NCI-H345 (cell line): ENCODE measurements around the gene KCNH3.
"Not testable (repeated sequence)": the region's sequence is repeated elsewhere in the genome, so short reads cannot be mapped to it uniquely, and the experiment has no call there.

Source experiments
- DNase-seq: peaks from one replicate; lab custom pipeline; 2025; lab: John Stamatoyannopoulos, UW

Gene KCNH3

DNA sequence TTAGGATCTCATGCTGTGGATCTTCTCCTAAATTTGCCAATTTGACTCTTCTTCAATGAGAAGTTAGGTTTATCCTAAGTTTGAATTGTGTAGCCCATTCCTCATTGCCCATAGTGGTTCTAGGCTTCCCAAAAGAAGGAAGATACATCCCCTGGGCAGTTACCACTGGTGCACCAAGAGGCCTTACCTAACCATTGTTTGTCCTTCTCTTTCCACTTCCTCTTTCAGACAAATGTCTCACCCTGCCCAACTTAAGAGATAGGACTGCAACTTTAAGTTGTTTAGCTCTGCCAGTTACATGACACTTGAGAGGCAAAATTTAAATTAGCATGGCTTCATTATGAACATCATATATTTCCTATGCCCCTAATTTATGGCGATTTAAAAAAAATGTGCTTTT, 9.4 kb upstream of the KCNH3 start:
- no peak for DNase-seq

DNA sequence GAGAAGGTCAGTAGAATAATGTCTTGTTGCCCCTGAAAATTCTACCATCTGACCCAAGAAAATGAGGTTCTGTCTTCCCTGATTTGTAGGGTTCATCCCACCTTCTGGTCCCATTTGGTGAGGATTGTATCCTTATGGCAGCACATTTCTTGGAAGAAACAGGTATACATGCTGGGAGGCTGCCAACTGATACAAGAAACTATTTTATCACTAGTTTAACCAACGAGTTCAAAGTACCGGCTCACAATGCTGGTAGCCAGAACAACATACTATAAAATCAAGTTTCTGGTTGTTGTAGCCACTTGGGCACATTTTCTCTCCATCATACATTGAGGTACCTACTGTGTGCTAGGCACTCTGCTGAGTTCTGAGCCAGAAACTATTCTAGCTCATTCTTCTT, 7.1 kb upstream of the KCNH3 start:
- no peak for DNase-seq

DNA sequence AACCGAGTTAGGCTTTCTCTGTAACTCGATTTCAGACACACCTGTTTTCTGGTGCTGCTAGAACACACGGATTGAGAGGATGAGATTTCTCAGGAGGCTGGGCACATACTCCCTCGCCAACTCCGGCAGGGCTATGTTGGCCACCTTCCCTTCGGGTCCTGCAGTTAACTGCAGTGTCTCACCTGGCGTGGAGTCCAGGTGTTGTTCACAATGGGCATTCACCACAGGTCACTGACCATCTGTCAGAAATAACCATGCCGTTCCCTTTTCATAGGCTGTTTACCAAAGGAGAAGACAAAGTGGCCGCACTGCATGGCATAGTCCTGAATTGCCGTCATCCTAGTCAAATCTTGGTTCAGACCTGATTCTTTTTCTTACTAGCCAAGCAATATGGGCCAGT, 5.5 kb upstream of the KCNH3 start:
- no peak for DNase-seq

DNA sequence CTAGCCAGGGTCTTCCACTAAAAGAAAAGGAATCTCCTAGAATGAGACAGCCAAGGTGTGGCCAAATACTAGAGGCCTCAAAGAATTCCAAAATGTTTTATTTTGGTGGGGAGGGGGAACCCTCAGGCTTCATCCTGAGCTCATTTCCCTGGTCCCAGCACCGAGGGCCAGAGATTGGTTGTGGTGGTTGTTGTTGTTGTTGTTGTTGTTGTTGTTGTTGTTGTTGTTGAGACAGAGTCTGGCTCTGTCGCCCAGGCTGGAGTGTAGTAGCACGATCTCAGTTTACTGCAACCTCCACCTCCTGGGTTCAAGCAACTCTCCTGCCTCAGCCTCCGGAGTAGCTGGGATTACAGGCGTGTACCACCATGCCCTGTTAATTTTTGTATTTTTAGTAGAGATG, 4.7 kb upstream of the KCNH3 start:
- DNase-seq, result not testable (repeated sequence)

DNA sequence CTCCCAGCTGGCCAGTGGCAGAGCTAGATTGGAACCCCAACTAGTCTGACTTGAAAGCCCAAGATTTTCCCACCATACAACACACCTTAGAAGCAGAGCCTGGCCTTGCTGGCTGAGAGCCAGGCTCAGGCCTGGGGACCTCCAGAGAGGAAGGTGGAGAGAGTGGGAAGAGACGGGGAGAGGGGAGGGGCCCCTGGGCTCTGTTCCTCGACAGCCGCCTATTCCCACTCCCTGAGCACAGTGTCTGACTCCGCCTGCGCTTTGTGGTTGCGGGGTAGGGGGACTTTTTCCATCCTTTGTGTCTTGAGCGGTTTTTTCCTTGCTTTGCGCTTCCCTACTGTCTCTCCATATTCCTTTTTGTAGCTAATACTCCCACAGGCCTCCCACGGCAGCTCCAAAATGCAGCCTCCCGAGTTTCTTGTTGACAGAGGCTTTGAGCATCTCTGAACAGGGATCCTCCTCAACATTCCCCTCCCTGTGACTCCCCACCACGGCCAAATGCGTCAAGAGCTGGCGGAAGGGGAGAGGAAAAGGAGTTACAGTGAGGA, 4.0 kb upstream of the KCNH3 start:
- no peak for DNase-seq

DNA sequence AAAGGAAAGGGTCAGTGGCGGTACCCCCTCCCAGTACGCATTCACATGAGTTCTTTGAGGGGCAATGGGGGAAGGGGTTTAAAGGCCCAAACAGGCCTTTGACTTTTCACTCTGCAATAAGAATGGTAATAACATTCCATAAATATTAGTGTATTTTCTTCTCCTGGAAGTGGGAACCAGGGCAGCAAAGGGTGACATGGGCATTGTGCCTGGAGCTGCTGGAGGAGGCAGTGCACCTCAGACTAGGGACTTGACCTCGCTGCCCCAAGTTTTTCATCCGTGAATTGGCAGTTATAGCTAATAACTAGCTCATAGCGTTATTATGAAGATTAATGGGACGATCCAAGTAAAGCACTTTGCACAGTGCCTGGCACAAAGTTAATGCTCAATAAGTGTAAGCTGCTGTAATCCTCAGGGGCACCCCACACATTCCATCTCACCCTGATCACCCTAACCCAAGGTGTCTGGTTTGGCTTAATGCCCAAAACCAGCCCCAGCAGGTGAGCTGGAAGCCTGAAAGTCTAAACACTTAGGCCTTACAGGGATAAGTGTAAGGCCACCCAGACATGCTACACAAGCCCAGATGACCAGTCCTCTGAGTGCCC, 2.8 kb upstream of the KCNH3 start:
- no peak for DNase-seq

DNA sequence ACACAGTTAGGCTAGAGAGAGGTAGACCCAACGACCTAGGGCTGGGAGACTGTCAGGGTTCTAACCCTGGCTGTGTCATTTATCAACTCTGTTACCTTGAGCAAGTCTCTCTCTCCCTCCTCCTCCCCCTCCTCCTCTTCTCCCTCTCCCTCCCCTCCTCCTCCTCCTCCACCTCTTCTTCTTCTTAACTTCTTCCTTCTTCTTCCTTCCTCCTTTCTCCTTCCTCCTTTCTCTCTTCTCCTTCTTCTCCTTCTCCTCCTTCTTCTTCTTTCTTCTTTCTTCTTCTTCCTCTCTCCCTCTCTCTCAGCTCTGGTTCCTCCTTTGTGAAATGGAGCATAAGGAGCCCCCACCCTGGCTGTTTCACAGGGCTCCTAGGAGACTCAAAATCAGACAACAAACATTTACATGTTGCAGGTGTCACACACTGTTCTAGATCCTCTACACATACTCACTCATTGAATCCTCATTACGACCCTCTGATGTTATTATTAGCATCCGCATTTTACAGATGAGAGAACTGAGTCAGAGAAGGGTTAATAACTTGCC, 2.2 kb upstream of the KCNH3 start:
- no peak for DNase-seq

DNA sequence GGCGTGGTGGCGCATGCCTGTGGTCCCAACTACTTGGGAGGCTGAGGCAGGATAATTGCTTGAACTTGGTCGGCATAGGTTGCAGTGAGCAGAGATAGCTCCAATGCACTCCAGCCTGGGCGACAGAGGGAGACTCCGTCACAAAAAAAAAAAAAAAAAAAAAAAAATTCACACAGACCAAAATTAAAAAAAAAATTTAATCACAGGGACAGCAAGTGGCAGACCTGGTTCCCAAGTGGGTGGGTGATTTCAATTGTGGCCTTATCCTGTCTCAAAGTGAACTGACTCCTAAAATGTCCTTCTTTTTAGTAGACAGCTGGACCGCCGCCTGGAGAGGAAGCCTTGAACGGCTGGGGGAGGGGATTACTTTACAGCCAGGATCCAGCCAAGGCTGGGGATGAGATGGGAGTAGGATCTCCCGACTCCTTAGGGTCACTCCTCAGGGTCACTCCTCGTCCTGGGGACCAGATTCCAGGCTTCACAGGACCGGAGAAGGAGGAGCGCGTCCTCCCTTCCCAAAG, 1.5 kb upstream of the KCNH3 start:
- no peak for DNase-seq

DNA sequence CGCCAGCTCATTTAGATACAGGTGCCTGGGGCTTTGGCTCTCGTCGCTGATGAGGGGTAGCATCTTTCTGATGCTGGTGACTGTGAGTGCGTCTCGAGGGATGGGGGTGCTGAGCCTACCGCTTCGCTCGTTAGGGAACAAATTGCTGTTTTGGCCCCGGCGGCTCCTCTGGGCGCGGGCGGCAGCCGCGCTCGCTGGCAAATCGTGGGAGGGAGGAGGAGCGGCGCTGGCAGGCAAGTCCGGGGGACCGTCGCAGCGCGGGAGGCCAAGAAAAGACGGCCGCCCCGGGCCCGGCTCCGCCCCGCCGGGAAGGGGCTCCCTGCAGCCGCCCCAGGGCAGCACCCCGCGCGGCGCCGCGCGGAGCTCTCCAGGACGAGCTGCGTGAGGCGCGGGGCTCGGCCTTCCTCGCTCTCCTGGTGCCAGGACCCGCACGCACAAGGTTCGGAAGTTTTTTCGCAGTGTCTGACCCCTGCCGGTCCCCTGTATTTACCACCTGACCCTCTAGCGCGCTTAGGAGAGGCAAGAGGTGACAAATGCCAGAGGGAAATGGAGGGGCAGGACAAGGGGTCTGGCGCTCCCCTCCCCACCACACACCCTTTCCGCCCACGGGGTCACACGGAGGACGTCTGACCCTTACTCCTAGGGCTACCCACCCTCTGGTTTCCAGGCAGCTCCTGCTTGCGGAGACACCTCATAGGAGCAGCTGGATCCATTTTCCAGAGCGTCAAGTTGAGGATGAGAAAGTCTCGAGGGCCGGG, 899 bp upstream of the KCNH3 start:
- DNase-seq, result no peak

DNA sequence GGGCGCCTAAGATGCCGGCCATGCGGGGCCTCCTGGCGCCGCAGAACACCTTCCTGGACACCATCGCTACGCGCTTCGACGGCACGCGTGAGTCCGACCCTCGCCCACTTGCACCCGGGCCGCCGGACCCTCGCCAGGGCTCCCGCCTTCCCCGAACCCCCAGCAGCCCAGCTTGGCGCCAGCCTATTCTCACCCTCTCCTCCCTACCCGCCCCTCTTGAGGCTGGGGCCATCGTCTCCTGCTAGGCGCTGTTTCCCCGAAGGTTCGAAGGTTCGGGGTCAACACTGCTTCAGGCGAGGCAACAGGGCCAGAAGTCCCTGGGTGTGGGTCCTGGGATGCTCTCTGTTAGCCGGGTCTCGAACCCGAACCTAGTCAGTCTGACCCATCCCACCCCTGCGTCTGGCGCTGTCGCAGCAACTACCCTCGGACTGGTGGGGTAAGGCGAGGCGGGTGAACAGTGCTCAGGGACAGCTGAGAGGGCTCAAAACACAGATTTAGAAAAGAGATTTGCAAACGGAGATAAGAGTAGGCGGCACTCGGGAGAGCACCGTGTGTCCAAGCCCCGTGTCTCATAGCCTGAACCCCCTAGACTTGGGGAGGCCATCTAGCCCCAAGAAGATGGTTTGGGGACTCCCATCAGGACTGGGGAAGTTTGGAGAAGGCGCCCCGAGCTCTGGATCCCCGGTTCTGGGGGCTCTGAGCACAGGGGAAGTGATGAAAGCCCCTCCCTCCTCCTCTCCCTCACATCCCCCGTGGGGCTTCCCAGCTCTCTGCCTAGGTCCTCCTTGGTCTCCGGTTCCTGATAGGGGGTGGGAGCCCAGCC, 787 bp downstream of the KCNH3 start:
- no peak for DNase-seq

DNA sequence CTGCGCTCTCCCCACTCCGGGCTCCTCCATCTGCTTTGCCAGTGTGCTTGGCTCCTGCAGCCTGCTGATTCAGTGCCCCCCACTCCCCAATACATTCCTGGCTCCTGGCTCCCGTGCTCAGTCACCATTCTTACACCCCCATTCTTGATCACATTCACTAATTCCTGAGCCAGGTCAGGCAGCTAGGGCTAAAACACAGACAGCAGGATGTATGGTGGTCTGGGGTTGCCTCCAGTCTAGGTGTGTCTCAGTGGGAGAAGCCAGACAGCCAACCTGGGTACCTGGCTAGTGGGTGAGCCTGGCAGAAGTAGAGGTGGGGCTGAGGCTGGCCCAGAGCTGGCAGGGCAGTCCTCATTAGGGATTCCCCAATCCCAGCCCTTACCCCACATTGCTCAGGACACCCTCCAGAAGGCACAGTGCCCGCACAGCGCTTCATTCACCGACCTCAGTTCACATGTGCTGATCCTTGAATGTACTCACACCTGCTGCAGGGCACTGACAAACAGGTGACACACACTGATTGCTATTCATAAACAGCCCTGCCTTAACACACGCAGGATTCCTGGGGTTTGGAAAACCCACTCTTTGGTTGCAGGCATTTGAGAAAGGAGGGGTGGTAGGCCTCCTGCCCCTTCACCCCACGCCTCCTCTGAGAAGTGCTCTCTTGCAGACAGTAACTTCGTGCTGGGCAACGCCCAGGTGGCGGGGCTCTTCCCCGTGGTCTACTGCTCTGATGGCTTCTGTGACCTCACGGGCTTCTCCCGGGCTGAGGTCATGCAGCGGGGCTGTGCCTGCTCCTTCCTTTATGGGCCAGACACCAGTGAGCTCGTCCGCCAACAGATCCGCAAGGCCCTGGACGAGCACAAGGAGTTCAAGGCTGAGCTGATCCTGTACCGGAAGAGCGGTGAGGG, 1.7 kb downstream of the KCNH3 start:
- no peak for DNase-seq

DNA sequence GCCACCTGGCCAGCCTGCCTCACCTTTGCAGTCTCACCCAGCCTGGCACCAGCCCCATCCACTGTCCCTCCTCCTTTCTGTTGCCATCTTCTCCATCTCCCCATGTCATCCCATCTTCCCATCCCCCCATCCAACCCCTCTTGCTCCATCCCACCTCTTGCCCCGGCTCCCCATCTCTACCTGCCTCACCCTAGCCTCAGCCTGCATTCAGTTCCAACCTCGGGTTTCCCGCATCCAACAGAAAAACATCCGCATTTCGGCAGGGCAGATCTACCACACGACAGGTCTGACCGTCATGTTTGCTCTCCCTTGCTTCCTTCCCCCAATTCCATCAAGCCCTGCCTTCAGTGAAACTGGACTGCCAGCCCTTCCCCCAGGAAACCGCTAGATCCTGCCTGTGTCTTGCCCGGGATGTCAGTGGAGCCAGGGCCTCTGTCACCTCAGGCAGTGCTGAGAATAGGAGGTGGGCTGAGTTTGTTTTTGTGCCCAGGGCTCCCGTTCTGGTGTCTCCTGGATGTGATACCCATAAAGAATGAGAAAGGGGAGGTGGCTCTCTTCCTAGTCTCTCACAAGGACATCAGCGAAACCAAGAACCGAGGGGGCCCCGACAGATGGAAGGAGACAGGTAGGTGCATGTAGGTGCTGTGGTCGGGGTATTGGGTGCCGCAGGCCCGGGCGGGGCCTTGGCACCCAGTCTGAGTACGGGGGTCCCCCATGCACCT, 2.5 kb downstream of the KCNH3 start:
- DNase-seq, result no peak

DNA sequence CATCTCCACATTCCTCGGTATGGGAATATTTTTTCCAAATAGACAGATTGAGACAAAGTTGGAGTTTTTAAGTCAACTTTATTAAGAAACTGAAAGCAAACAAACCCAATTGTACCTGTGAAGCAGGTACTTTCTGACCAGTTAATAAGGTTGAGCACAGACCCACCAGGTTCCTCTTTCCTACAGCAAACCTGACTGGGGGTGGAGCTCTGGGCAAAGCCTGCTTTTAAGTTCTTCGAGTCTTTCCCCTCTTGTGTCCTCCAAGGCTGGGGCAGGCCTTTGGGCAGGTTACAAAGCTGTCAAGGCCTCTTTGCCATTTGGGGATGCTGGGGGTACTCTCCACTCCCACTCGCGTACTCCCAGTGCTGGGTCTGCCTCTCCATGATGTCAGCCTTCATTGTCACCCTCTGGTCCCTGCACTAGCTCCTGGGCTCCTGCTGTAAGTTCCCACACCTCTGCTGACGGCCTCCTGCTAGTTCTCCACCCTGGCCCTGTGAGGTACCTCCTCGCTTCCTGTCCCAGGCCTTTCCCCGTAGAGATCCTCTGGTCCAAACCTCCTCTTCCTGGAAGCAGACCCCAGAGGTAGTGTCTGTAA, 3.2 kb downstream of the KCNH3 start:
- no peak for DNase-seq

DNA sequence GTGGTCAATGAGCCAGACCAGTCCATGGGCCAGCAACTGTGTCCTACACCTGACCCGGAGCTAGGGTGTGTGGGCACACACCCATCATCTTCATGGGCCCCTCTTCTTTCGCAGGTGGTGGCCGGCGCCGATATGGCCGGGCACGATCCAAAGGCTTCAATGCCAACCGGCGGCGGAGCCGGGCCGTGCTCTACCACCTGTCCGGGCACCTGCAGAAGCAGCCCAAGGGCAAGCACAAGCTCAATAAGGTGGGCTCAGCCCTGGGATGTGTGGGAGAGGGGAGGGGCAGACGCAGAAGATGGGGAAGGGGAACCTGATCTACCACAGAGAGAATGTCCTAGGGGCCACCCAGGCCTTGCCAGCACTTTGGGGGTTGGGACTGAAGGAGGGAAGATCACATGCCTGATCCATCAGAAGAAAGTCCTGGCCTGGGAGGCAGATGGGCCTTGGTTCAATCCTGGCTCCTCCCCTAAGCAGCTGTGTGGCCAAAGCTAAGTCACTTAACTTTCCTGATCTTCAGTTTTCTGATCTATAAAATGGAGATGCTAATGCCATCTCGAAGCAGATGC, 3.8 kb downstream of the KCNH3 start:
- DNase-seq, result no peak

DNA sequence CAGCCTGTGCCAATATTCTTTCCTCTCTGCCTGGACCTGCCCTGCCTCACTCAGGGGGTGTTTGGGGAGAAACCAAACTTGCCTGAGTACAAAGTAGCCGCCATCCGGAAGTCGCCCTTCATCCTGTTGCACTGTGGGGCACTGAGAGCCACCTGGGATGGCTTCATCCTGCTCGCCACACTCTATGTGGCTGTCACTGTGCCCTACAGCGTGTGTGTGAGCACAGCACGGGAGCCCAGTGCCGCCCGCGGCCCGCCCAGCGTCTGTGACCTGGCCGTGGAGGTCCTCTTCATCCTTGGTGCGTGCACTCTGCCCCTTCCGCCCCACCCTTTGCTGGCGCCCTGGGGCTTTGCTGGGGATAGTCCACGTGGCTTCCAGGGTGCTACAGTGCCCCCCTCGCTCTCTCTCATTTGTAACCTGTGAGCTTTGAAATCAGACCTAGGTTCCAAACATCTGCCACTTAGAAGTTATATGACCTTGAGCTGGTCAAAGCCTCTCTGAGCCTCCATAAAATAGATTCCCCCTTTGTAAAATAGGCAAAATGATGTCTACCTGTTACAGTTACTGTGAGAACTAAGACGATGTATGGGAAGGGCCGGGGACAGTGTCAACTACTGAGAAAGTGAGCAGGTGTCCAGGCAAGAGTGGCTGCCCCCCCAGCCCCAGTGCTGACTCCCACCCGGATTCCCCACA, 4.5 kb downstream of the KCNH3 start:
- DNase-seq, result no peak

DNA sequence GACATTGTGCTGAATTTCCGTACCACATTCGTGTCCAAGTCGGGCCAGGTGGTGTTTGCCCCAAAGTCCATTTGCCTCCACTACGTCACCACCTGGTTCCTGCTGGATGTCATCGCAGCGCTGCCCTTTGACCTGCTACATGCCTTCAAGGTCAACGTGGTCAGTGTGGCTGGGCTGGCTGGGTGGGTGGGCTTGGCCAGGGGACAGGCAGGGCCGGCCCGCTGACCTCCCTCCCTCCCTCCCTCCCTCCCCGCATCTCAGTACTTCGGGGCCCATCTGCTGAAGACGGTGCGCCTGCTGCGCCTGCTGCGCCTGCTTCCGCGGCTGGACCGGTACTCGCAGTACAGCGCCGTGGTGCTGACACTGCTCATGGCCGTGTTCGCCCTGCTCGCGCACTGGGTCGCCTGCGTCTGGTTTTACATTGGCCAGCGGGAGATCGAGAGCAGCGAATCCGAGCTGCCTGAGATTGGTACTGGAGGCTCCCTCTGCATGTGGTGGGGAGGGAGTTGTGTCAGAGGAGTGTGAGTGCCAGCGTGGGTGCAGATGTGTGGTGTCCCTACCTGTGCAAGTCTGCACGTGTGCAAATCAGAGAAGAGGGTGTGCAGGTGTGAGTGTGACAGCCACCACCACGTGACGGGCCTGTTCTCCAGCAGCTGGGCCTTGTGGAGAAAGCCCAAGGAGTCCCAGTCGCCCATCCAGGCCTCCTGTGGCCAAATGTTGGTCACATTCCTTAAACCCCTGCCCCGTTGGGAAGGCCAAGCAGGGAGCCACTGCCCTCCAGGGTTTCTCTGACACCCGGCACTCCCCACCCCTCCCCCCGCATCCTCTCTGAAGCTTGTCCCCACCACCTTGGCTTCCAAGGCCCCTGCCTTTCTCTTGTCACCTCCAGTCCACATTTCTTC, 5.3 kb downstream of the KCNH3 start:
- DNase-seq, result no peak

DNA sequence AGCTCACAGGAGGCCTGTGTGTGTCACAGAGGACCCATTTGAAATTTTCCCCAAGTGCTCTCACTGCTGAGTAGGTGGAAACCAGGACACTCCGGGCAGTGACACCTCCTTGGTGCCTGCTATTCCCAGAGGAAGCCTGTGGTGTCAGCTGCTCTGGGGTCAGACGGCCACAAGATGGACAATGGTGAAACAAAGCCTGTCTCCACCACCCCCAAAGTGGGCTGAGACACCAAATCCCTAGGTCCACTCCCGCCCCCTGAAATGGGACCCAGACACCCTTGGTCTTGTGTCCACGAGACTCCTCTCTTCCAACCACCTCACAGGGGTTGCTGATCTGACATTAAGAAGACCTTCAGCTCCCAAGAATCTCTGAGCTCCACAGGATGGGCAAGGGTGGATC, 7.0 kb downstream of the KCNH3 start:
- no peak for DNase-seq

DNA sequence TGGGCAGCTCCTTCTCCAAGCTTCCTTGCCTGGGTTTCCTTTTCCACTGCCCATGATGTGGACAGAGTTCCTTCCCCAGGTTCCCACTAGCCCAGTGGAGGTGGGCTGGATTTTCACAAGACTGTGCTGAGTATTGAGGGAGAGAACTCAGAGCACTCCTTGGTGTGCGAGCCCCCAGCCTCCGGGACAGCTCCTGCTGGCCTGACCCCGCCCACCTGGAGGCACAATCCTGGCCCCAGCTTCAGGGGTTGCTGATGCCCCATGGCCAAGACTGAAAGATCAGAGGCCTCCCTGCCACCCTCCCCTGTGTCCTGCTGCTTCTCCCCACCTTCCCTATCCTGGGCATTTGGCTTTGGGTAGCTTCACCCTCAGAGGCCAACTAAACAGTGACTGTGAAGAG, 7.7 kb downstream of the KCNH3 start:
- no peak for DNase-seq
